ENCODE measurements around the gene CD109. TPM values are rescaled to one million over a fixed set of nuclear protein-coding genes. Genes with fewer than 3 reads are reported as not detected.
A peak's percentile ranks its signal among the peaks of the same experiment; 100 is the strongest.

Gene CD109
- total RNA-seq, 1 experiment from 2014 or later, result 3.2 TPM

DNA sequence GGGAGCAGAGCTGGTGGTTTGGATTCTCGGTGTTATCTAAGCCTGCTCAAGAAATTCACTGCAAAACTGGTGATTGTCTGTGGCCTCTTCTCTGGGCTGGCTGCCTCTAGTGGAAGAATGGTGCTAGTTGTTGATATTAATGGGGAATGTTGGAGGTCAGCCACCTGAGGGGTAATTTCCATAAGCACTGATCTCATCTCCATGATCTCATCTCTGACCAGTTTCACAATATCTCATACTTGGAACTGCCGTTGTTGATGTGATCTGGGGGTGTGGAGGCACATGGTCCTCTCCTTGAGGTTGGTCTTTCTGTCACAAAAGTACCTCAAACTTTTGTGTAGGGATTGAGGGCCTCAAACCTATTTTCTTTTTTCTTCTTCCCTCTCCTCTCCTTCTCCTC, 102.6 kb downstream of the CD109 start:
- no peaks in the 10 kb centered on the region for H3K79me1 ChIP-seq (ENCODE audit: insufficient read depth, low read depth, low read length, poor library complexity, severe bottlenecking)
- H3K14ac ChIP-seq (ENCODE audit: insufficient read depth, low read length), result no peak overlapping the region
- no peaks in the 10 kb centered on the region for H3K4me1 ChIP-seq (ENCODE audit: insufficient read depth, low read length)
- H3K79me2 ChIP-seq (ENCODE audit: insufficient read depth, low read length), result no peaks in the 10 kb centered on the region
- no CpG with 5 or more reads among the region's 2 CpGs for WGBS (ENCODE audit: extremely low coverage, insufficient read length, low lambda C conversion rate)
- no peak overlapping the region for H2BK5ac ChIP-seq (ENCODE audit: insufficient read length, low read length)
- H3K23ac ChIP-seq (ENCODE audit: insufficient read length, low read depth, low read length), result no peak overlapping the region
- H4K8ac ChIP-seq (replicated peaks; ENCODE audit: insufficient read length, low read depth, low read length), result no peak overlapping the region
- H2BK120ac ChIP-seq (ENCODE audit: low read depth, low read length, poor library complexity, severe bottlenecking), result no peak overlapping the region
- H2BK20ac ChIP-seq (ENCODE audit: low read depth, low read length, poor library complexity, severe bottlenecking), result no peak overlapping the region
- no peak overlapping the region for H3K4ac ChIP-seq (ENCODE audit: low read depth, low read length)
- no peak overlapping the region for H4K5ac ChIP-seq (ENCODE audit: insufficient read length, low read depth, low read length)
- H3K9me3 Mint-ChIP-seq, result no peaks in the 10 kb centered on the region
- no peaks in the 10 kb centered on the region for H3K27me3 Mint-ChIP-seq (ENCODE audit: low read depth)
- H3K27ac Mint-ChIP-seq, result peak overlapping the region in 1 of 3 experiments; percentile 51; a peak in 2 of 7 replicates
- no peak overlapping the region for H3T11ph ChIP-seq (ENCODE audit: low read length)
- no peaks in the 10 kb centered on the region; a peak in 1 of 7 replicates for H3K36me3 Mint-ChIP-seq (ENCODE audit: insufficient read depth in 1 of 3, low read depth in 3 of 3)
- H3K4me3 Mint-ChIP-seq, result no peak overlapping the region
- no peaks in the 10 kb centered on the region for H3K23me2 ChIP-seq (ENCODE audit: insufficient read length, low read depth, low read length, poor library complexity, severe bottlenecking)
- H2BK12ac ChIP-seq (ENCODE audit: insufficient read length, low read depth, low read length), result no peak overlapping the region
- peak; percentile 36 for DNase-seq
- TF ChIP-seq, protein P1, sequence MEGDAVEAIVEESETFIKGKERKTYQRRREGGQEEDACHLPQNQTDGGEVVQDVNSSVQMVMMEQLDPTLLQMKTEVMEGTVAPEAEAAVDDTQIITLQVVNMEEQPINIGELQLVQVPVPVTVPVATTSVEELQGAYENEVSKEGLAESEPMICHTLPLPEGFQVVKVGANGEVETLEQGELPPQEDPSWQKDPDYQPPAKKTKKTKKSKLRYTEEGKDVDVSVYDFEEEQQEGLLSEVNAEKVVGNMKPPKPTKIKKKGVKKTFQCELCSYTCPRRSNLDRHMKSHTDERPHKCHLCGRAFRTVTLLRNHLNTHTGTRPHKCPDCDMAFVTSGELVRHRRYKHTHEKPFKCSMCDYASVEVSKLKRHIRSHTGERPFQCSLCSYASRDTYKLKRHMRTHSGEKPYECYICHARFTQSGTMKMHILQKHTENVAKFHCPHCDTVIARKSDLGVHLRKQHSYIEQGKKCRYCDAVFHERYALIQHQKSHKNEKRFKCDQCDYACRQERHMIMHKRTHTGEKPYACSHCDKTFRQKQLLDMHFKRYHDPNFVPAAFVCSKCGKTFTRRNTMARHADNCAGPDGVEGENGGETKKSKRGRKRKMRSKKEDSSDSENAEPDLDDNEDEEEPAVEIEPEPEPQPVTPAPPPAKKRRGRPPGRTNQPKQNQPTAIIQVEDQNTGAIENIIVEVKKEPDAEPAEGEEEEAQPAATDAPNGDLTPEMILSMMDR (conservative IDR thresholded peaks at IDR 0.05), result peak; percentile 56
- H3K27ac ChIP-seq (ENCODE audit: insufficient read length, low read depth, low read length), result no peak overlapping the region
- H3K56ac ChIP-seq (ENCODE audit: insufficient read length, low read depth, low read length), result no peak overlapping the region
- no peak overlapping the region for H2AFZ ChIP-seq (ENCODE audit: low read length)
- peaks cover 0 to 3% of the 10 kb centered on the region in 2 experiments; a peak in 2 of 4 replicates for H3K4me1 Mint-ChIP-seq
- no peak overlapping the region for H3K9ac ChIP-seq (ENCODE audit: extremely low read depth, insufficient read length, low read length)
- H3K9me3 ChIP-seq (ENCODE audit: control insufficient read depth, low read depth, low read length), result no peaks in the 10 kb centered on the region
- no peak overlapping the region for H4K91ac ChIP-seq (ENCODE audit: insufficient read length, low read depth, low read length)
- H4K20me1 ChIP-seq (ENCODE audit: control insufficient read depth, insufficient read depth, insufficient read length), result no peaks in the 10 kb centered on the region
- no peaks in the 10 kb centered on the region for H3K27me3 ChIP-seq (ENCODE audit: insufficient read depth, low read length)
- H3K18ac ChIP-seq (ENCODE audit: insufficient read length, low read depth, low read length), result no peak overlapping the region
- no peak overlapping the region for H2BK15ac ChIP-seq (ENCODE audit: low read depth, low read length)
- no peak overlapping the region for H2AK5ac ChIP-seq (ENCODE audit: insufficient read length, low read length)
- H3K4me2 ChIP-seq (ENCODE audit: insufficient read depth, insufficient read length, low read length), result no peak overlapping the region
